Activated CD8-positive, alpha-beta memory T cell treated with anti-CD3 and anti-CD28 coated beads for 24 hours (primary cell): ENCODE measurements around the gene TBC1D22B.

Experiments
- DNase-seq: peaks from one replicate; pipeline ENCODE4 v3.0.0-alpha.2; 2020

Gene TBC1D22B

GRCh38 chr6:37306624-37307222, 49.2 kb downstream of the TBC1D22B start:
- DNase-seq = peak; percentile 30

DNA sequence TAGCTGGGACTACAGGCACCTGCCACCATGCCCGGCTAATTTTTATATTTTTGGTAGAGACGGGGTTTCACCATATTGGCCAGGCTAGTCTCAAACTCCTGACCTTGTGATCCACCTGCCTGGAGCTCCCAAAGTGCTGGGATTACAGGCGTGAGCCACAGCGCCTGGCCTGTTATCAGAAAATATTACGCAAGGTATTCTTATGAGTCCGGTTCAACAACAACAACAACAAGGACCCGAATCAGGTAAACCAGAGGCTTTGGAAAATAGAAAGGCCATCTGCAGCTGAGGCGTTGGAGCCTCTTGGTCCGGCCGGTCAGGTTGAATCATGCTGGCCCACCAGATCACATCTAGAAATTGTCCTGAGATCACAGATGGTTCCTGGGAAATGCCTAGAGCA, 49.9 kb downstream of the TBC1D22B start:
- DNase-seq = peak; percentile 15

- peak; percentile 15 for DNase-seq
Observed at GRCh38 chr6:37308069-37308815, 50.7 kb downstream of the TBC1D22B start.

DNA sequence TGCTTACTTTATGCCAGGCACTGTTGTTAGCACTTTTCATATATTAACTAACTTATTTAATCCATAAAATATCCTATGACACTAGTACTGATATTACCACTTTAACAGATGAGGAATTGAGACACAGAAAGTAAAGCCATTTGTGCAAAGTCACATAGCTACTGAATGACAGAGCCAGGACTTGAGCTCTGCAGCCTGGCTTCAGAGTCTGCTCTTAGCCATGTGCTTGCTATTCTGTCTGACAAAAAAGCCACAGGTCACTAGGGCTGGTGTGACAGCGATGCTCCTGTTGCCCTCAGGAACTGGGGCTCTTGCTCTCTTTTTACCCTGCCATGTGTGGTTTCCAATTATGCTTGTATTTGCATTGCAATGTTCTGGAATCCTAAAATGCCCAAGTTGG, 51.5 kb downstream of the TBC1D22B start:
- DNase-seq = peak; percentile 28

GRCh38 chr6:37309692-37310091, 52.1 kb downstream of the TBC1D22B start:
- peak; percentile 3 for DNase-seq

GRCh38 chr6:37310966-37311365, 53.4 kb downstream of the TBC1D22B start:
- DNase-seq = no peak

GRCh38 chr6:37311741-37312473, 54.3 kb downstream of the TBC1D22B start:
- peak; percentile 24 for DNase-seq

DNA sequence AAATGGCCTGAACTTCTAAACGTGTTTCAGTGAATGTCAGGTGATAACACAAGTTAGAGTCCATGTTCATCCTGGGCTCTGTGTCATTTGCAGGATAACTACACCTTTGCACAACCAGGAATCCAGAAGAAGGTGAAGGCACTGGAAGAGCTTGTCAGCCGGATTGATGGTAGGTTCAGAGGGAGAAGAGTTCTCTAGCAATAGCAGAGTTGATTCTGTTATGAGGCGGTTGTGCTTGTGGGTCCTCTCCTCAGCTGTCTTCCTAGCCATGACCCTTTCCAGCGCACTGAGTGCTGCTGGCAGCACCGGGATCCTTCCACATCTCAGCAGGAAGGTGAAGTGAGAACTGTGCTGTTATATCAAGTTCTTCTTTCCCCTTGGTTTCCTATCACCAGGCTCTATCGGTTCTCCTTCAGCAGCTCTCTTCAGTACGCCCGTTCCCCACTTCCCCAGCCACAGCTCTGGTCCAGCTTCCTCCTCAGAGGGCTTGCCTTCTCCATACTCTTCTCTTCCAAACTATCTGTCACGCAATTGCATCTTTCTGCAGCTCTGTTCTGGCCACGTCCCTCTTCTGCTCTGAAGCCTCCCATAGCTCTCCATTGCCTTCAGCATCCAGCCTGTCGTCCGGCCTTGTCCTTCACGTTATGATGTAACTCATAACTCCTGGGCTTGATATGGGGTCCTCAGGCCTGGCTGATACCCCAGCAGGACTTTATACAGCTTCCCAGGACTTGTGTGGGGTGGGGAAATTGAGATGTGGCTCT, 56.3 kb downstream of the TBC1D22B start:
- peak; percentile 15 for DNase-seq

GRCh38 chr6:37314487-37315156, 57.0 kb downstream of the TBC1D22B start:
- DNase-seq = peak; percentile 64

DNA sequence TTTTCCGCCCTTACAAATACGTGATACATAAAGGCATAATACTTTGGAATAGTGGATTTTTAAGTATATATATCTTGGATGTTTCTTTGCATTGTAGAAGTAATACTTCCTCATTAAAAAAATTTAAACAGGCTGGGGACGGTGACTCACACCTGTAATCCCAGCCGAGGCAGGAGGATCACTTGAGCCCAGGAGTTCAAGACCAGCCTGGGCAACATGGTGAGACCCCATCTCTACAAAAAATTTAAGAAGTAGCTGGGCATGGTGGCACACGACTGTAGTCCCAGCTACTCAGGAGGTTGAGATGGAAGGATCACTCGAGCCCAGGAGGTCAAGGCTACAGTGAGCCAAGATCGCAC, 57.6 kb downstream of the TBC1D22B start:
- DNase-seq = no peak

DNA sequence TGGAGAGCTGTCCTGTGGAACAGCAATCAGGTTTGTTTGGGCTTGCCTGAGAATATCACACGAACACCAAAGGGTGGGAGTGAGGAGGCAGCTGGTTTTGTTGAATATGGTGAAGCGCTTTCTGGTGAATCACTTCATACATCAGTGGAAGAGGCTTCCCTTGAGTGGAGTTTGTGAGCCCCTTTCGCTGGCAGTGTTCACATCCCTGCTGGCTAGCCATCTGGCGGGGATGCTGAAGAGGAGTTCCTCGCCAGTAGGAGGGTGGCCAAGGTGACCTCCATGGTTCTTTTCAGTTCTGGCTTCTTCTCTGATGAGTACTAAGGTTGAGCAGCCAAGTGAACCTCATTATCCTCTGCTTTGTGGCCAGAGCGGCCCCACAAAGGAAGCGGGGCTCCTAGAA, 58.5 kb downstream of the TBC1D22B start:
- no peak for DNase-seq

GRCh38 chr6:37317312-37318038, 59.9 kb downstream of the TBC1D22B start:
- DNase-seq = peak; percentile 38

- DNase-seq = peak; percentile 19
Observed at GRCh38 chr6:37319156-37319555, 61.6 kb downstream of the TBC1D22B start.

DNA sequence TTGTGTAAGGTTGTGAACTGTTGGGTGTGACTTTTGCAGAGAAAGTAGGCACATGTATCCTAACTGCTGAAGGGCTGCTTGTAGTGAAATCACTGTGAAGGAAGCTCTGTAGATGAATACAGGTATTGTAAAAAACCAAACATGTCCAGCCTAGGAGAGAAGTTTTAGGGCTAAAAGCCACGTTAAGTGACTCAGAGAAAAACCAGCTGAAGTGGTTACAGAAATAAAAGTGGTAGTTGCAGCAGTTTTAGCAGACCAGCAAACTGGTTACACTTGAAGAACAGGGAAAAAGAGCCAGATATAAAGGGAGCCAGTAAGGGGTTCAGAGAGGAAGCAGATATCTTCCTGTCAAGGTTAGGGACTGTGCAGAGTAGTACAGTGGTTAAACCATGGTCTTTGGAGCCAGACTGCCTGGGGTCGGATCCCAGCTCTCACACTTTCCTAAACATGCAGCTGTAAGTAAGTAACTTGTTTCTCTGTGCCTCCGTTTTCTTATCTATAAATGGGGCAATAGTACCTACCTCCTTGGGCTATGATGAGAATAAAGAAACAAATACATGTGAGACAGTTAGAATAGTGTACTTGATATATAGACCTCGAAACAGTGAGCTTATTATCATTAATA, 62.4 kb downstream of the TBC1D22B start:
- DNase-seq = peak; percentile 7

- peak; percentile 32 for DNase-seq
Observed at GRCh38 chr6:37320646-37321045, 63.1 kb downstream of the TBC1D22B start.

GRCh38 chr6:37321101-37321500, 63.5 kb downstream of the TBC1D22B start:
- no peak for DNase-seq

DNA sequence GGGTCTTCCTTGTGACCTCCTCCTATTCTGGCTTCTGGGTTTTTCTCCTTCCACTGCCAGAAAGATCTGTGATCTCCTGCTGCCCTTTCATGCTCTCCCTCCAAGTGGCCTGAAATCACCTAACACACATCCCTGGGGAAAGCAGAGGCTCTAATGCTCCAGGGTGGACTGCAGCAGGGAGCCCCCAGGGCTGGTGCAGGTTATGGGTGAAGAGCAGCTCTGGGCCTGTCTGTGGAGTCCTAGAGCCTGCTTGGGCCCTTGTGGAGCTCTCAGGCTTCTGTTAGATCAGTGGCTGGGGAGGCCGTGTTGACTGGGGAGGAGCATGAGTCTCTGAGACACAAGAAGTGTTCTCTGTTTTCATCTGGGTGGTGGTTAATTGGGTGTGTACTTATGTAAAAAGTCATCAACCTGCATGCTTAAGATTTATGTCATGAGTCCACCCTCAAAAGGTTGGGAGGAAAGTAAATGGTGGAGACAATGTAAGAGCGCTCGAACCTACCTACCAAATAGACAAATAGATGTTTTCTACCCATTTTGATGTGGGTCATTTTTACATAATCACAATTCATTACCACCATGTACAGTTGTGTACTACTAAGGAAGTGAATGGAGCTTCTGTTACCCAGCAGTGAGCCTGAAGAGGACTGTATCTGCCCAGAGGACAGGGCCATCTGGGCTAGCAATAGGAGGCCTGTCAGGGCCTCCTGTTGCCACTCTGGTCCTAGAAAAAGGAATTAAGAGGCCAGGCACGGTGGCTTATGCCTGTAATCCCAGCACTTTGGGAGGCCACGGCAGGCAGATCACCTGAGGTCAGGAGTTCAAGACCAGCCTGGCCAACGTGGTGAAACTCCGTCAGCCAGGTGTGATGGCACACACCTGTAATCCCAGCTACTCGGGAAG, 64.2 kb downstream of the TBC1D22B start:
- peak; percentile 35 for DNase-seq

DNA sequence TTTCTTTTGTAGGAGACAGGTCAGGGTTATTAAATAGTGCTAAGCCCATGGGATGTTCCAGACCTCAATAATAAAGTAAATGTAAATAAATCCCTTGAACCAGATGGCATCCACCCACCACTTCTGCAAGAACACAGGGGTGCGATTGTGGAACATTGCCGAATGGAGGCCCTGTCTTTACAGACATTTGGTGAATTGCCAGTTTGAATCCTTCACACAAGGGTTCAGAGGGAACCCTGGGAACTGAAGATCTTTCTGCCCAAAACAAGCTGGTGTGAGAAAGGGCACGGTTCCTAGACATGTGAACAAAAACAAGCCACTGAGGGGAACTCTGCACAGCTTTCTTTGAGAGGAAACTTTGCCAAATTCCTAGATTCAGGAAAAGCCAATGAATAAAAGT, 66.0 kb downstream of the TBC1D22B start:
- peak; percentile 24 for DNase-seq

- peak; percentile 21 for DNase-seq
Observed at GRCh38 chr6:37324131-37325033, 66.8 kb downstream of the TBC1D22B start.
